Activated naive CD4-positive, alpha-beta T cell treated with anti-CD3 and anti-CD28 coated beads, Interleukin-2, amount 50 U/mL, for 72 hours (primary cell): ENCODE measurements around the gene PDLIM3. TPM values are rescaled to one million over a fixed set of nuclear protein-coding genes. Genes with fewer than 3 reads are reported as not detected.
"Not testable (repeated sequence)": the region's sequence is repeated elsewhere in the genome, so short reads cannot be mapped to it uniquely, and the experiment has no call there.

ENCODE experiments used
- ATAC-seq, 2 donors: fragments of 150-1000 bp; cut with Tn5 transposase; 2 replicates each; pipeline ENCODE4 v1.10.0; 2021; ENCODE audit warnings: mild to moderate bottlenecking in 2 of 2, moderate library complexity in 2 of 2
- DNase-seq, 2 donors: peaks; one replicate each; pipeline ENCODE4 v3.0.0; 2021 to 2022; ENCODE audit warnings: low spot score in 2 of 2
- H3K27ac Mint-ChIP-seq, 2 donors: one replicate each; pipeline ENCODE4 v1.8.0; 2022; ENCODE audit warnings: mild to moderate bottlenecking in 2 of 2, mixed read lengths in 2 of 2
- H3K36me3 Mint-ChIP-seq, 2 donors: one replicate each; pipeline ENCODE4 v1.8.0; 2022; ENCODE audit warnings: mixed read lengths in 2 of 2
- H3K9me3 Mint-ChIP-seq, 2 donors: one replicate each; pipeline ENCODE4 v1.8.0; 2022; ENCODE audit warnings: mixed read lengths in 2 of 2
- total RNA-seq, 2 donors: library from RNA; stranded (reverse); gene quantifications; one replicate each; pipeline ENCODE4 v1.2.3, GENCODE V29; 2022

Gene PDLIM3
- total RNA-seq, 2 donors from 2014 or later, result 0.48 TPM; not detected in 1

DNA sequence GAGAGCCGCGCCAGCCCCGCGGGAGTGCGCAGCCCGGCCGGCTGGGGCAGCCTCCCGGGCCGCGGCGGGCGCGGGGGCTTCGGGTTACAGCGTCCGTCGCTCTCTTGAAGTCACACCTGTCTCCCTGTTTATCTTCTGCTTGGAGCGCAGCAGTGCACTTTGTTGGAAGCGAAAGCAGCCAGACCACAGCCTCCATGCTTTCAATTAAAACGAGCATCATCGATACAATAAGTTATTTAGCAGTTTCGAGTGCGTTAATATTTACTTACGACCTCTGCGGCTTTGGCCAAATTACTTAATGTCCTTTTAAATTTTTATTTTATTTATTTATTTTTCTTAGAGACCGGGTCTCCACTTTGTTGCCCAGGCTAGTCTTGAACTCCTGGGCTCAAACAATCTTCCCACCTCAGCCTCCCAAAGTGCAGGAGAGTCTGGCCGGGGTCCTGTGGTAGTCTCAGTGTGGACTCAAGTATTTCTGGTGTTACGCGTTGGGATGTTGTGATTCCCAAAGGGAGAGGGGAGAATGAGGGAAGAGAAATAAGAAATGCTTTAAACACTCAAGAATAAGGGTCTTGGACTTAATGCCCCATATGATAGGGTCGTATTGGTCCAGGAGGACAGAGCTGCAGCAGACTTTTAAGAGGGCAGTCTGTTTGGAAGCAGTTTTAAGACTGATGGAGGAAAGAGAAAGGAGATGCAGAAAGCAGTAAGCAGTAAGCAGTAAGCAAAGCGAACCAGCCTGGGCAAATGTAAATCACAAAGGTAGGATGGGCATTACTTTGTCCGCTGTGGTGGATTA, 504 bp upstream of the PDLIM3 start:
- DNase-seq, result no peak
- no peak for ATAC-seq
- Mint-ChIP-seq H3K27ac (no peak overlapping the region), H3K36me3 (no peaks in the 10 kb centered on the region), H3K9me3 (no peaks in the 10 kb centered on the region)

DNA sequence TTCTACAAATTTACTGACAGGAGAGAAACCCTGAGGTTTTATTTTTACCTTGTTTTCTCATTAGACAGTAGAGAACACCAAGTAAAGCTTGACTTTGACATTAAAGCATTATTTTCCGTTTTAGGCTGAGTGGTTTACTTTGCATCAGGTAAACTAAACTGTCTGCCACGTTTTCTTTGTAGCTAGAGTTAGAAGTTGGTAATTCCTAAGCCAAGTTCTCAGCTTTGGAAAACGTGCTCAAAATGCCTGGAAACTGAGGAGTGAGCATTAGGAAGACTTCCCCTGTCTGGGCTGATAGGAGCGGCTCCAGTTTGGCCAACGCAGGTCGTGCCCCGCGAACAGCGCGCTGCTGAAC, 819 bp downstream of the PDLIM3 start:
- Mint-ChIP-seq H3K9me3 (no peaks in the 10 kb centered on the region), H3K27ac (no peak overlapping the region), H3K36me3 (no peaks in the 10 kb centered on the region)
- DNase-seq, result no peak
- ATAC-seq, result peak in 1 of 2 donors; percentile 10

DNA sequence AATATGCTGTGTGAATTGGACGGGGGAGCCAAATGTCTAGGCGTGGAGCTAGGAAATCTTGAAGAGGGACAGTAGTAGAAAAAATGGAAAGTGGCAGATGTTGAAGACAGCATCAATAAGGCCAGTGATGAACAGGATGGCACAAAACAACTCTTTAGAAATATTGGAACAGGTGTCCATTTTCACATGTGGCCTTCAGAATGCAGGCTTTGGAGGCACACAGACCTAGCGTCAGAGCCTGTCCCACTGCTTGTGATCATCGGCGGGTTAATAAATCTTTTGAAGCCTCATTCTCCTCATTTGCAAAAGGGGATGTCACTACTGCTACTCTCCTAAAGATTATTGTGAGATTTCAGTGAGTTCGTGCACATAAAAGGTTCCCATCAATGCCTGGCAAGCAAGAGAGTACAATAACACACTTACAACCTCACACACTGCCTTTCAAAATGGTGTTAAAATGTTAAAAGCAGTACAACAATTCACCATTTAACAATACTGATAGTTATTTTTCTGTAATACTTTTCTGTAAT, 2.4 kb downstream of the PDLIM3 start:
- no peak for ATAC-seq
- H3K36me3 Mint-ChIP-seq, result no peaks in the 10 kb centered on the region
- no peak overlapping the region for H3K27ac Mint-ChIP-seq
- H3K9me3 Mint-ChIP-seq, result no peaks in the 10 kb centered on the region
- DNase-seq, result no peak

DNA sequence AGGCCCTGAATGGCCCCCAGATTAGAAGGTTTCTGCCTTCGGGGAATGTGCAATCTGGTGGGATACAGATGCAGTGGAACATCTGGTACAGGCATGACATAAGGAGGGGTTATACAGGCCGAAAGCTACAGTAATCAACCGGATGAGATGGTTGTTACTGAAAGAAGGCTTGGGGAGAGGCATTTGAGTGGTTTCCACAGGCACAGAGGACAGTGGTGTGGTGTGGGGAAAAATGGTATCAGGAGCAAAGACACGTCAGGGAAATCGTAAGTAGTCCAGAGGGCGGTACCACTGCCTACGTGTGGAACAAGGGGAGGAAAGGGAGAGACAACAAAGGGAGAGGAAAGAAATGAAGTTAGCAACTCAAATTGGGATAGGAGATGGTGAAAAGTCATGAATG, 3.0 kb downstream of the PDLIM3 start:
- H3K36me3 Mint-ChIP-seq, result no peaks in the 10 kb centered on the region
- DNase-seq (no peak), ATAC-seq (no peak)
- H3K9me3 Mint-ChIP-seq, result no peaks in the 10 kb centered on the region
- no peak overlapping the region for H3K27ac Mint-ChIP-seq

DNA sequence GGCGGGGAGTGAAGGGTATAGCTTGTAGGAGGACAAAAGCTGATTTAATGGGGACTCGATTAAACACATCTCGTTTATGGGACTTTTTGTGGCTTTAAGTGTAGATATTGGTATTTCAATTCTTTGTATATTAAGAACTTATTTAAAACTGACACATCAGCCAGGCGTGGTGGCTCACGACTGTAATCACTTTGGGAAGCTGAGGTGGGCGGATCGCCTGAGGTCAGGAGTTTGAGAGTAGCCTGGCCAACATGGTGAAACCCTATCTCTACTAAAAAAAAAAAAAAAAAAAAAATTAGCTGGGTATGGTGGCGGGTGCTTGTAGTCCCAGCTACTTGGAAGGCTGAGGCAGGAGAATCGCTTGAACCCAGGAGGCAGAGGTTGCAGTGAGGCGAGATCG, 3.7 kb downstream of the PDLIM3 start:
- not testable (repeated sequence) for H3K9me3 Mint-ChIP-seq, H3K36me3 Mint-ChIP-seq, ATAC-seq, H3K27ac Mint-ChIP-seq, DNase-seq

DNA sequence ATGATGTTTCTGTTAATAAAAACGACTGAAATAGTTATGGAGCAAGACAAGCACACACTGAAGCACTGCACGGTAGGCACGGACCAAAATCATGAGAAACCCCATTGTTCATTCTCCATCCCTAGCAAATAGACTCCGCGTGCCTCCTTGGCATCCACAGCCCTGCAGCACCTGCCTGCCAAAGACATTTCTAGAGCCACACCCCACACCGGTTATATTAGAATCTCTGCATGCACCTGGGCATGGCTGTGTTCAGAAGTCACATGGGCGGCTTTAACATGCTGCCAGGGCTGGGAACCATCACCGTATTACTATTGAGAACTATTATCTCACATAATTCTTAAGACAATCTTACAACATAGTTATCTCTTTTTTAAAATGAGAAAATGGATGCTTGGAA, 5.9 kb downstream of the PDLIM3 start:
- H3K36me3 Mint-ChIP-seq, result peaks cover 0 to 6% of the 10 kb centered on the region in 2 donors
- no peak for ATAC-seq

DNA sequence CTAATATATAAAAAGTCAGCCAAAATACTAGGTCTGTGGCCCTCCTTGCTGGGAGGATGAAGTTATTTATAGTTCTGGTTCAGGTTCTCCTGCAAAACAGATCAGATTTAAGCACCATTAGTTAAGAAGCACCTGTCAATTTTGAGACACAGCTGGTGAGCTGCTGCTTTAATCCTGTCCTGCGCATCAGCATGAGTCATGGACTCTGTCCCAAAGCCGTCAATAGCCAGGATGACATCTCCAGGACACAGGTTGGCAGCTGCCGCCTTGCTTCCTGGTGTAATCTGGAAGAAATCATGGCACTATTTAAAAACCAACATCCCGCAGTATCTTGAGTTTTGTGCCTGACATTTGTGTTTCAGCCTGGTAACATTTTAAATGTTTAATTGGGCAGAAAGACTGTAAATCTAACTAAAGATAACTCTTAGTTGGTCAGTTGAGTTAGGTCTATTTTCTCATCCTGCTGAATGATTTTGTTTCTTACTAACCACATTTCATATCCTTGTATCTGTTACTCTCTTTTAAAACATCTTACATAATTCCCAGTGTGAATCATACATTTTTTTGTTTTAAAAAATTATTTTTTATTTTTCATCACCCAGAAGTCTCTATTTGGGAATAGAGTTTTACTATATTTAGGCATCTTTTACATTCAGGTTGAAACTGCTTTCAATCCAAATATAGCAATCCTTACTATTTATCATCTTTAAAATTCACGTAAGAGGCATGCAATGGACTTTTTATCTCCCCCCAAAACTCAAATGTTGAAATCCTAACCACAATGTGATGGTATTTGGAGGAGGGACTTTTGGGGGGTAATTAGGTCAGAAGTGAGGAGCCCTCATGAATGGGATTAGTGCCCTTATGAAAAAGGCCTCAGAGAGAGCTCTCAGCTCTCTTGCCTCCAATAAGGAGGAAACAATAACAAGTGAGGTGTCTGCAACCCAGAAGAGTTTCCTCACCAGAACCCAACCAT, 10.1 kb downstream of the PDLIM3 start:
- ATAC-seq (no peak), DNase-seq (no peak)
- no peak overlapping the region for H3K27ac Mint-ChIP-seq
- peaks cover 7 to 10% of the 10 kb centered on the region in 2 donors for H3K9me3 Mint-ChIP-seq
- H3K36me3 Mint-ChIP-seq, result peaks cover 0 to 6% of the 10 kb centered on the region in 2 donors

More for the DNA sequence above, 5.9 kb downstream of the PDLIM3 start:
- DNase-seq, result no peak
- Mint-ChIP-seq H3K27ac (no peak overlapping the region), H3K9me3 (peaks cover 7 to 10% of the 10 kb centered on the region in 2 donors)

DNA sequence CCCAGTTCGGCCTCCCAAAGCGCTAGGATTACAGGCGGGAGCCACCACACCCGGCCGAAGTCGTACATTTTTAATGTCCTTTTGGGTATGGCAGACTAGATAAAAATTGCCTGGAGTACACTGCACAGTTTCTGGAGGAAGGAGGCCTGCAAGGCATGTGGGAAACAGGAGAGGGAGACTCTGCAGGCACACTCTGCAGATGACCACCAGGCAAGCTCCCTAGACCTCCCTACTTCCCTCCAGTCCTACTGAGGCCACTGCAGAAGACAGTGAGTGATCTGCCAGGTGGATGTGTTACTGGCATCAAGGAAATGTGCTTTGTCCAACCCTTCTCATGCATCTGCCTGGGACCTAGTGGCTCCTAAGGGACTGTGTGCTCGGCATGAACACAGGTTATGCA, 11.4 kb downstream of the PDLIM3 start:
- Mint-ChIP-seq H3K36me3 (peaks cover 0 to 6% of the 10 kb centered on the region in 2 donors), H3K27ac (no peak overlapping the region), H3K9me3 (peaks cover 7 to 10% of the 10 kb centered on the region in 2 donors)
- ATAC-seq, result no peak
- no peak for DNase-seq

DNA sequence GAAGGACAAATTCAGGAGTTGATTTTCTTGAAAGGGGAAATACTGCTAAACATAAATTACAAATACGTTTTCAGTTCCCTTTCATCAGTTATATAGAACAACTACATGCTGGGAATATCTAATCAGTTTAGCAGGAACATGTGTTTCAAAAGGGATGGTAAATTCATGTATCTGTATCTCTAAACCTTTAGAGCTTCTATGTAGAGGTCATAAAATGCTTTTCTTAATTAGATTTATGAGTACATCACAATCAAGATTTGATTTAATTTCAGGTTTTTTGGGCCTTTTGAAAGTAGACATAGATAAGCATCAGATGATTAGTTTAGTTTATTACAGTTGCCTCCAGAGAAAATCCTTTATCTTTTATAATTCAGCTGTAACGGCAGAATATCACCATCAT, 12.9 kb downstream of the PDLIM3 start:
- no peak for ATAC-seq
- Mint-ChIP-seq H3K36me3 (peaks cover 0 to 6% of the 10 kb centered on the region in 2 donors), H3K27ac (no peak overlapping the region), H3K9me3 (peaks cover 7 to 10% of the 10 kb centered on the region in 2 donors)
- no peak for DNase-seq

DNA sequence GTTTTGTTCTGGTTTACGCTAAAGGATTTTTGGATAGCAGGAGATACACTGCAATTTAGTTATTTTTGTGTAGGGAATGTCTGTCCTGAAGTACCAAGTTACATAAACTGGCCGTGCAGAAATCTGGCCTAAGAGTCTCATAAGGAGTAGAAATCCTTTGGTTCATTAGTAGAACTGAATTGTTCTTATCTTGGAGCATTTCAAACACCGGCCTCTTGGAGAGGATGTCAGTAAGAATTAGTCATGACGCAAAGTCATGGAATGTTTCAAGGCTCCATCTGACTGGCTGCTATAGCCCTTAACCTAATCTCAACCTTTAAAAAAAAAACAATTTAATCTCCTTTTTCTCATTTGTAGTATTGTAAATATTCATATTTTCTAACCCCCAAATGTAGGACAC, 15.2 kb downstream of the PDLIM3 start:
- H3K36me3 Mint-ChIP-seq, result no peaks in the 10 kb centered on the region
- DNase-seq (no peak), ATAC-seq (no peak)
- no peak overlapping the region for H3K27ac Mint-ChIP-seq
- no peaks in the 10 kb centered on the region for H3K9me3 Mint-ChIP-seq

DNA sequence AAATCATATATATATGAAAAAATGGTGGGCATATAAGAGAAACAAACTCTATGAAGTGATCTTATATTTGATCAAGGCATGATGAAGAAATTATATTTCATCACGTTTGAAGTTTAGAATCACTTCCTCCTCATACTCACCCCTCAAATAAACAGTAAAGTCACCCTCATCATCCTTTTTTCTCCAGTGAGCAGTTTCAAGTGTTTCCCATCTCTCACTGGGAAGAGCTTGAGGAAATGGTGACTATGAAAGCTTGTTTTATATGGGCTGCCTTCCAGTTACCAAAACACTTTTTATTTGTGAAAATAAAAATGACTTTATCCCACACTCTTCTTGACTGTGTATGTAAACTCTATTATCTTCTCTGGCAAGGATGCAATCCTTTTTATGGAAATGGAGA, 16.8 kb downstream of the PDLIM3 start:
- Mint-ChIP-seq H3K9me3 (no peaks in the 10 kb centered on the region), H3K36me3 (no peaks in the 10 kb centered on the region), H3K27ac (no peak overlapping the region)
- no peak for DNase-seq
- ATAC-seq, result no peak

DNA sequence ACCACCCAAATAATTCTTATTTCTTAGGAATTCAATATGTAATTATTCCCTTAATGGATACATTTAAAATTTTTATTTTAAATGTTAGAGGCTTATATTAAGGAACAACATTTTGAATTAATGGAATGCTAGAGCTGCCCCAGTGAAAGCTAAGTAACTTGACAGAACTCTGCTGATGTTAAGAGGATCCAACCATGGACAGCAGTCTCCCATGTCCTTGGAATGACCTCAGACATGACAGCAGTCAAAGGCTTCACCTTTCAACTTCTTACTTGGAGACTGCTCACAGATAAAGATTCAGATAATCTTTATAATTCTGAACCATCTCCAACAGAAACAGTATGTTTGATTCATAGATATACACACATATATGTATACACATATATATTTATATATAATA, 17.2 kb downstream of the PDLIM3 start:
- Mint-ChIP-seq H3K27ac (no peak overlapping the region), H3K9me3 (no peaks in the 10 kb centered on the region), H3K36me3 (no peaks in the 10 kb centered on the region)
- ATAC-seq (no peak), DNase-seq (no peak)

DNA sequence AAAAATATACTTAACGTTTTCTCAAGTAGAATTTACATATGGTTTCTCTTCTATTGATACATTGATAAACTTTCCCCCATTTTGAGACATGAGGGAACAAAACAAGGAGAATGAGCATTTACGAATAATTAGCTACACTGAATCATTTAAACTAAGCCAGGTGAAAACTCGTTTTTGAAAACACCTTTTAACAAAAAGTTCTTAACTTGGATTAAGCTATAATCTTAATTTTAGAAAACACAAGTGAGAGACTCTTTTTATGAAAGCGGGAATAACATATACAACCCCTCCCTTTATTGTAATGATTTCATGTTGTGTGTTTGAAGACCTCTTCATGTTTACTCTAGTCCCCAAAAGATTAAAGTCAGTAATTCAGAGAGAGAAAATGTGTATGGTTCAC, 20.1 kb downstream of the PDLIM3 start:
- ATAC-seq (no peak), DNase-seq (no peak)
- H3K27ac Mint-ChIP-seq, result no peak overlapping the region
- H3K36me3 Mint-ChIP-seq, result no peaks in the 10 kb centered on the region
- no peaks in the 10 kb centered on the region for H3K9me3 Mint-ChIP-seq

DNA sequence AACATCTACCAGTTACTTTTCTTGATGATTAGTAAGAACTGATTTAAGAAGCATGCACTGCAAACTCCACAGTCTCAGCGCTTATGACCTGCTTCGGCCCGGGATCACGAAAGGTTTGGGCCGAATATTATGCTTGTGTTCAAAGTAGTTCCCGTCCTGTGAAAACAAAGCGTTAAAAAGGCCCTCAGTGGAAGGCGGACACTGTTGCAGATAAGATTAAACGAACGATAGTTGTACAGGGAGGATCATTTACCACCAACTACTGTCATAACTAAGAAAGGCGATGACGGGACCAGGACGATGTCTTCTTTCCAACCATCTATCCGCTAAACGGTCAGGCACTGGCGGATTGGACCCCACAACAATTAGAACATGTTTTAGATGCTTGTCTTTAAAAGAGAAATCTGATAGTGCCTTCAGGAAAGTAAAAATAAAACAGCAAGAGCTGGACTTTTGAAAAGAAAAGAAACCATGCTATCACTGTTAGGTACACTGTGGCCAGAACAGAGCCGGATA, 21.1 kb downstream of the PDLIM3 start:
- no peaks in the 10 kb centered on the region for H3K36me3 Mint-ChIP-seq
- H3K27ac Mint-ChIP-seq, result no peak overlapping the region
- DNase-seq, result no peak
- no peaks in the 10 kb centered on the region for H3K9me3 Mint-ChIP-seq
- ATAC-seq, result no peak

DNA sequence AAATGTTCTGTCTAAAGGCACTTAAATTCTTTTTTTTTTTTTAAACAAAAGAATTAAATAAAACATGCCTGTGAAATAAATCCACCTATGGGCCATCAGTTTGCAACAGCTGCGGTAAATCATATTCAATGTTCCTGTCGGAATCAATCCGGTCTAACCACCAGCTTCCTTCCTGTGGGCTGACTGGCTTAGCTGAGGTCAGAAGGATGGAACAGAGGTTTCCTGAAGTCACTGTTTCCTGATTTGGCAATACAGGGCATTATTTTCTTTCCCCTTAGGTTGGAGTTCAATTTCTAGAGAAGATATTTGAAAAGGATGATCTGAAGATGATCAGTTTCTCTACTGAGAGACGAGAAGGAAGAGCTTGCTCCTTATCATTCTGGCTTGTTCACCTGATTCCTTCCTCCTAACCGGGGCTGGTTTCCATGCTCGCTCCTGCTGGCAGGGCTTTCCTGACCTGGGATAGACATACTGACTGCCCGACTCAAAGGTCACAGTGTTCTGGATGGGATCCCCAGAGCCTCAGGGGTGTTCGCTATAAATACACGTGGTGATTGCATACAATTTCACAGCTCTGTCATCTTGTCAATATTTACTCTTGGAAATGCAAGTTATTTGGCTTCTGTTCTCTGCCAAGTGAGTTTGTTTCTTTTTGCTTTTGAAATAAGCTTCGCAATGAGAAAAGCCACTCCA, 21.7 kb downstream of the PDLIM3 start:
- ATAC-seq (no peak), DNase-seq (no peak)
- H3K36me3 Mint-ChIP-seq, result no peaks in the 10 kb centered on the region
- no peaks in the 10 kb centered on the region for H3K9me3 Mint-ChIP-seq
- no peak overlapping the region for H3K27ac Mint-ChIP-seq

DNA sequence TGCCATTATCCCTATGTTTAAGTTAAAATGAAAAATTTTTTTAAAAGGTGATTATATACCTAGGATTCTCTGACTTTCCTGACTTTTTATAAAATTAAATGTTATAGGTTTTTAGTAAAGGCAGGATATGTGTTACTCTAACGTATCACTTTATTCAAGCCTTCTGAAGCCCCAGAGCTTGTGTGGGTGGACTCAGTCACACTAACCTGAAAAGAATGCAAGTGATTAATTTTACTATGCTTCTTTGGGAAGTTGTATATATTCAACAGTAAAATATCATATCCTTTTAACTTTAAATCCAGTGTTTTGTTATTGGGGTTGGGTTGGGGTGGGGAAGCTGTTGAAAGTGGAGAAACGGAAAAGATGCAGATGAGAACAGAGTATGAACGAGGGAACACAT, 22.8 kb downstream of the PDLIM3 start:
- ATAC-seq (no peak), DNase-seq (no peak)
- Mint-ChIP-seq H3K9me3 (no peaks in the 10 kb centered on the region), H3K36me3 (no peaks in the 10 kb centered on the region), H3K27ac (no peak overlapping the region)
